ENCODE results near the gene TNNT3.
"Not testable (repeated sequence)": the region's sequence is repeated elsewhere in the genome, so short reads cannot be mapped to it uniquely, and the experiment has no call there.

Gene TNNT3

GRCh38 chr11:1935156-1936071 is 15.9 kb downstream of the TNNT3 start:
- no peak for DNase-seq

- no peak for DNase-seq
Measured at GRCh38 chr11:1936072-1936780, 16.7 kb downstream of the TNNT3 start.

- DNase-seq, result no peak
Measured at GRCh38 chr11:1936781-1937615, 17.5 kb downstream of the TNNT3 start.

GRCh38 chr11:1937616-1938342 is 18.3 kb downstream of the TNNT3 start:
- no peak for DNase-seq

- DNase-seq, result no peak
Measured at GRCh38 chr11:1938343-1939005, 19.0 kb downstream of the TNNT3 start.

- DNase-seq, result no peak
Measured at GRCh38 chr11:1939006-1939625, 19.6 kb downstream of the TNNT3 start.

- not testable (repeated sequence) for DNase-seq
Measured at GRCh38 chr11:1939788-1940187, 20.3 kb downstream of the TNNT3 start.

GRCh38 chr11:1942558-1943260 is 23.2 kb downstream of the TNNT3 start:
- DNase-seq, result no peak

GRCh38 chr11:1943576-1943975 is 24.1 kb downstream of the TNNT3 start:
- DNase-seq, result no peak

GRCh38 chr11:1943977-1944376 is 24.5 kb downstream of the TNNT3 start:
- no peak for DNase-seq

- DNase-seq, result peak; percentile 40
Measured at GRCh38 chr11:1946812-1947484, 27.4 kb downstream of the TNNT3 start, which contains the start of gene MRPL23. MRPL23 (plus strand) TSS chr11:1947332; CDS start chr11:1947363, 31 bp downstream.

- no peak for DNase-seq
Measured at GRCh38 chr11:1947592-1948237, 28.2 kb downstream of the TNNT3 start.

- no peak for DNase-seq
Measured at GRCh38 chr11:1948389-1948788, 28.9 kb downstream of the TNNT3 start.

- no peak for DNase-seq
Measured at GRCh38 chr11:1949302-1949701, 29.8 kb downstream of the TNNT3 start.

GRCh38 chr11:1949922-1950321 is 30.4 kb downstream of the TNNT3 start:
- DNase-seq, result no peak

- no peak for DNase-seq
Measured at GRCh38 chr11:1952806-1953482, 33.4 kb downstream of the TNNT3 start.

- DNase-seq, result peak; percentile 13
Measured at GRCh38 chr11:1953489-1954266, 34.2 kb downstream of the TNNT3 start.

- no peak for DNase-seq
Measured at GRCh38 chr11:1958367-1958766, 38.9 kb downstream of the TNNT3 start.
